ENCODE results near the gene LBHD2. TPM values are rescaled to one million over a fixed set of nuclear protein-coding genes. Genes with fewer than 3 reads are reported as not detected.

LBHD2 gene
- total and polyA plus RNA-seq, 2 of the 8 experiments (the other 6 are each of a cell fraction or from before 2014, with no cell fraction given): not detected

DNA sequence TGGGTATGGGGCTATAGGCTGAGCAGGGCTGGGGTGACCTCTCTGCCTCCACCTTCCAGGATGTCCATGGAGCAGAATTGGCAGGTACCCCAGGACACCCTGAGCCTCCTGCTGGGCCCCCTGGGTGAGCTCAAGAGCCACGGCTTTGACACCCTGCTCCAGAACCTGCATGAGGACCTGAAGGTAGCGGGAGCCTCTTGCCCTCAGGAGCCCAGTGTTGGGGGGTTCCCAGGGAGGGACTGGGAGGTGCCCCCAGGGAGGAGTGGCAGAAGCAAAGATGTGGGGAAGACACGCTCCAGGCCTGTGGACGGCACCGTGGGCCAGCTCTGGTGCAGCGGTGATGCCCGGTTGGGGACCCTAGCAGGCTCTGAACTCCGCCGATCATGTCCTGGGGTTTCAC is 47.6 kb downstream of the LBHD2 start (continued):
- TF ChIP-seq, protein P1, sequence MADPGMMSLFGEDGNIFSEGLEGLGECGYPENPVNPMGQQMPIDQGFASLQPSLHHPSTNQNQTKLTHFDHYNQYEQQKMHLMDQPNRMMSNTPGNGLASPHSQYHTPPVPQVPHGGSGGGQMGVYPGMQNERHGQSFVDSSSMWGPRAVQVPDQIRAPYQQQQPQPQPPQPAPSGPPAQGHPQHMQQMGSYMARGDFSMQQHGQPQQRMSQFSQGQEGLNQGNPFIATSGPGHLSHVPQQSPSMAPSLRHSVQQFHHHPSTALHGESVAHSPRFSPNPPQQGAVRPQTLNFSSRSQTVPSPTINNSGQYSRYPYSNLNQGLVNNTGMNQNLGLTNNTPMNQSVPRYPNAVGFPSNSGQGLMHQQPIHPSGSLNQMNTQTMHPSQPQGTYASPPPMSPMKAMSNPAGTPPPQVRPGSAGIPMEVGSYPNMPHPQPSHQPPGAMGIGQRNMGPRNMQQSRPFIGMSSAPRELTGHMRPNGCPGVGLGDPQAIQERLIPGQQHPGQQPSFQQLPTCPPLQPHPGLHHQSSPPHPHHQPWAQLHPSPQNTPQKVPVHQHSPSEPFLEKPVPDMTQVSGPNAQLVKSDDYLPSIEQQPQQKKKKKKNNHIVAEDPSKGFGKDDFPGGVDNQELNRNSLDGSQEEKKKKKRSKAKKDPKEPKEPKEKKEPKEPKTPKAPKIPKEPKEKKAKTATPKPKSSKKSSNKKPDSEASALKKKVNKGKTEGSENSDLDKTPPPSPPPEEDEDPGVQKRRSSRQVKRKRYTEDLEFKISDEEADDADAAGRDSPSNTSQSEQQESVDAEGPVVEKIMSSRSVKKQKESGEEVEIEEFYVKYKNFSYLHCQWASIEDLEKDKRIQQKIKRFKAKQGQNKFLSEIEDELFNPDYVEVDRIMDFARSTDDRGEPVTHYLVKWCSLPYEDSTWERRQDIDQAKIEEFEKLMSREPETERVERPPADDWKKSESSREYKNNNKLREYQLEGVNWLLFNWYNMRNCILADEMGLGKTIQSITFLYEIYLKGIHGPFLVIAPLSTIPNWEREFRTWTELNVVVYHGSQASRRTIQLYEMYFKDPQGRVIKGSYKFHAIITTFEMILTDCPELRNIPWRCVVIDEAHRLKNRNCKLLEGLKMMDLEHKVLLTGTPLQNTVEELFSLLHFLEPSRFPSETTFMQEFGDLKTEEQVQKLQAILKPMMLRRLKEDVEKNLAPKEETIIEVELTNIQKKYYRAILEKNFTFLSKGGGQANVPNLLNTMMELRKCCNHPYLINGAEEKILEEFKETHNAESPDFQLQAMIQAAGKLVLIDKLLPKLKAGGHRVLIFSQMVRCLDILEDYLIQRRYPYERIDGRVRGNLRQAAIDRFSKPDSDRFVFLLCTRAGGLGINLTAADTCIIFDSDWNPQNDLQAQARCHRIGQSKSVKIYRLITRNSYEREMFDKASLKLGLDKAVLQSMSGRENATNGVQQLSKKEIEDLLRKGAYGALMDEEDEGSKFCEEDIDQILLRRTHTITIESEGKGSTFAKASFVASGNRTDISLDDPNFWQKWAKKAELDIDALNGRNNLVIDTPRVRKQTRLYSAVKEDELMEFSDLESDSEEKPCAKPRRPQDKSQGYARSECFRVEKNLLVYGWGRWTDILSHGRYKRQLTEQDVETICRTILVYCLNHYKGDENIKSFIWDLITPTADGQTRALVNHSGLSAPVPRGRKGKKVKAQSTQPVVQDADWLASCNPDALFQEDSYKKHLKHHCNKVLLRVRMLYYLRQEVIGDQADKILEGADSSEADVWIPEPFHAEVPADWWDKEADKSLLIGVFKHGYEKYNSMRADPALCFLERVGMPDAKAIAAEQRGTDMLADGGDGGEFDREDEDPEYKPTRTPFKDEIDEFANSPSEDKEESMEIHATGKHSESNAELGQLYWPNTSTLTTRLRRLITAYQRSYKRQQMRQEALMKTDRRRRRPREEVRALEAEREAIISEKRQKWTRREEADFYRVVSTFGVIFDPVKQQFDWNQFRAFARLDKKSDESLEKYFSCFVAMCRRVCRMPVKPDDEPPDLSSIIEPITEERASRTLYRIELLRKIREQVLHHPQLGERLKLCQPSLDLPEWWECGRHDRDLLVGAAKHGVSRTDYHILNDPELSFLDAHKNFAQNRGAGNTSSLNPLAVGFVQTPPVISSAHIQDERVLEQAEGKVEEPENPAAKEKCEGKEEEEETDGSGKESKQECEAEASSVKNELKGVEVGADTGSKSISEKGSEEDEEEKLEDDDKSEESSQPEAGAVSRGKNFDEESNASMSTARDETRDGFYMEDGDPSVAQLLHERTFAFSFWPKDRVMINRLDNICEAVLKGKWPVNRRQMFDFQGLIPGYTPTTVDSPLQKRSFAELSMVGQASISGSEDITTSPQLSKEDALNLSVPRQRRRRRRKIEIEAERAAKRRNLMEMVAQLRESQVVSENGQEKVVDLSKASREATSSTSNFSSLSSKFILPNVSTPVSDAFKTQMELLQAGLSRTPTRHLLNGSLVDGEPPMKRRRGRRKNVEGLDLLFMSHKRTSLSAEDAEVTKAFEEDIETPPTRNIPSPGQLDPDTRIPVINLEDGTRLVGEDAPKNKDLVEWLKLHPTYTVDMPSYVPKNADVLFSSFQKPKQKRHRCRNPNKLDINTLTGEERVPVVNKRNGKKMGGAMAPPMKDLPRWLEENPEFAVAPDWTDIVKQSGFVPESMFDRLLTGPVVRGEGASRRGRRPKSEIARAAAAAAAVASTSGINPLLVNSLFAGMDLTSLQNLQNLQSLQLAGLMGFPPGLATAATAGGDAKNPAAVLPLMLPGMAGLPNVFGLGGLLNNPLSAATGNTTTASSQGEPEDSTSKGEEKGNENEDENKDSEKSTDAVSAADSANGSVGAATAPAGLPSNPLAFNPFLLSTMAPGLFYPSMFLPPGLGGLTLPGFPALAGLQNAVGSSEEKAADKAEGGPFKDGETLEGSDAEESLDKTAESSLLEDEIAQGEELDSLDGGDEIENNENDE (IDR thresholded peaks at IDR 0.05; ENCODE audit: insufficient replicate concordance, low read length): no peak
- TF ChIP-seq ASH2L (IDR thresholded peaks at IDR 0.05; ENCODE audit: low read length) (no peak), GABPA (IDR thresholded peaks at IDR 0.05; ENCODE audit: borderline replicate concordance, insufficient read depth, low read length) (no peak), CHD1 (IDR thresholded peaks at IDR 0.05; ENCODE audit: low read depth, low read length) (no peak), POLR2A (IDR thresholded peaks at IDR 0.05; ENCODE audit: control extremely low read depth in 1 of 2, low read depth in 2 of 2, low read length in 2 of 2) (no peak), EP300 (IDR thresholded peaks at IDR 0.05; ENCODE audit: borderline replicate concordance in 1 of 2, low read depth in 2 of 2, low read length in 2 of 2) (no peak), MAFK (IDR thresholded peaks at IDR 0.05; ENCODE audit: low read depth, low read length) (no peak)
- TF ChIP-seq, protein P2, sequence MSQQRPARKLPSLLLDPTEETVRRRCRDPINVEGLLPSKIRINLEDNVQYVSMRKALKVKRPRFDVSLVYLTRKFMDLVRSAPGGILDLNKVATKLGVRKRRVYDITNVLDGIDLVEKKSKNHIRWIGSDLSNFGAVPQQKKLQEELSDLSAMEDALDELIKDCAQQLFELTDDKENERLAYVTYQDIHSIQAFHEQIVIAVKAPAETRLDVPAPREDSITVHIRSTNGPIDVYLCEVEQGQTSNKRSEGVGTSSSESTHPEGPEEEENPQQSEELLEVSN (IDR thresholded peaks at IDR 0.05): no peak
- TF ChIP-seq, protein P3, sequence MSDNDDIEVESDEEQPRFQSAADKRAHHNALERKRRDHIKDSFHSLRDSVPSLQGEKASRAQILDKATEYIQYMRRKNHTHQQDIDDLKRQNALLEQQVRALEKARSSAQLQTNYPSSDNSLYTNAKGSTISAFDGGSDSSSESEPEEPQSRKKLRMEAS (IDR thresholded peaks at IDR 0.05): no peak
